HG03025 (cell line): ENCODE measurements around the gene PLA2G6.

Source experiments
- ATAC-seq: cut with Tn5 transposase; IDR thresholded peaks from one replicate; pipeline ENCODE4 v1.9.1; 2021; ENCODE audit warnings: mild to moderate bottlenecking, moderate library complexity; ENCODE audit not compliant: unreplicated experiment, low FRiP score

PLA2G6 gene

GRCh38 chr22:38181453-38182200 lies at the start of gene PLA2G6:
Gene PLA2G6 (minus strand): TSS chr22:38181830. CDS start chr22:38169426, 12,404 bp downstream.
- peak; percentile 94 for ATAC-seq

- ATAC-seq = no peak
Observed at GRCh38 chr22:38230916-38231315, 49.3 kb upstream of the PLA2G6 start.

- ATAC-seq = no peak
Observed at GRCh38 chr22:38230108-38230825, 48.6 kb upstream of the PLA2G6 start.

- ATAC-seq = no peak
Observed at GRCh38 chr22:38228873-38229740, 47.5 kb upstream of the PLA2G6 start.

GRCh38 chr22:38228326-38228872 lies 46.8 kb upstream of the PLA2G6 start:
- ATAC-seq = no peak

- ATAC-seq = no peak
Observed at GRCh38 chr22:38226853-38227649, 45.4 kb upstream of the PLA2G6 start.

GRCh38 chr22:38223289-38223960 lies 41.8 kb upstream of the PLA2G6 start:
- no peak for ATAC-seq

- no peak for ATAC-seq
Observed at GRCh38 chr22:38222797-38223119, 41.1 kb upstream of the PLA2G6 start.

- ATAC-seq = no peak
Observed at GRCh38 chr22:38221908-38222796, 40.5 kb upstream of the PLA2G6 start.

- ATAC-seq = no peak
Observed at GRCh38 chr22:38221407-38221806, 39.8 kb upstream of the PLA2G6 start.

- no peak for ATAC-seq
Observed at GRCh38 chr22:38220653-38221386, 39.2 kb upstream of the PLA2G6 start.

GRCh38 chr22:38220163-38220562 lies 38.5 kb upstream of the PLA2G6 start:
- ATAC-seq = no peak

- no peak for ATAC-seq
Observed at GRCh38 chr22:38219632-38220031, 38.0 kb upstream of the PLA2G6 start.

GRCh38 chr22:38218661-38219622 lies 37.3 kb upstream of the PLA2G6 start:
- no peak for ATAC-seq

GRCh38 chr22:38215156-38216038 lies 33.8 kb upstream of the PLA2G6 start:
- ATAC-seq = no peak
